Kidney tubule cell (primary cell): ENCODE data around the gene PDIA4.
"Not testable (repeated sequence)": the region's sequence is repeated elsewhere in the genome, so short reads cannot be mapped to it uniquely, and the experiment has no call there.

ENCODE experiments used
- DNase-seq: peaks from one replicate; pipeline ENCODE4 v3.0.0-alpha.2; 2018; ENCODE audit warnings: low spot score

Gene PDIA4

DNA sequence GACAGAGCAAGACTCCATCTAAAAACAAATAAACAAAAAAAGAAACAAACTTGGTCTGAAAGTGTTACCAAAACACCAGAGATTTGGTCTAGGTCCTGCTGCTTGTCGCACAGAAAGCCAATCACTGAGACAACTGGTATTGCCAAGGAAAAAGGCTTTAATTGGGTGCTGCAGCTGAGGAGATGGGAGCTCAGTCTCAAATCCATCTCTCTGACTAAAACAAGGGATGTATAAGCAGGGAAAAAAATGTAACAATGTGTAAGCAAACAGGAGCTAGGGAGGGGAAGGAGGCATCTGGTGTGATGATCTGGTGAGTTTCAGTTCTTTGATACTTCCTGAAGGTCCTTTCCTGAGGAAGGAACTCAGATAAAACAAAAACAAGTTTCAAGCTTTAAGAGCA, 8.4 kb upstream of the PDIA4 start:
- DNase-seq = no peak

DNA sequence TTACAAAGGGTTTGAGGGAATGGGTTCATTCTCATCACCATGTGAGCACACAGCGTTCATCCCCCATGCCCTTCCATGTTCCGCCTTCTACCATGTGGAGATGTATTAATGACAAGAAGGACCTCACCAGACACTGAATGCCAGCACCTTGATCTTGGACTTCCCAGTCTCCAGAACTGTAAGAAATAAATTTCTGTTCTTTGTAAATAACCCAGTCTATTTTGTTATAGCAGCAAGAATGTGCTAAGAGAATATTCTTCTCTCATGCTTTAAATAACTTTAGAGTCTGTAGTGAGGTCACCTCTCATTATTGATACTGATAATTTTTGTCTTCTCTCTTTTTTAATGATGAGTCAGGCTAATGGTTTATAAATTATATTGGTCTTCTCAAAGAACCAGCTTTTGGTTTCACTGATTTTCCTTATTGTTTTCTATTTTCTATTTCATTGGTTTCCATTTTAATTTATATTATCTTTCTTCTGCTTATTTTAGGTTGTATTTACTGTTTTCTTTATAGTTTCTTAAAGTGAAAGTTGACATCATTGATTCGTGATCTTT, 3.1 kb upstream of the PDIA4 start:
- no peak for DNase-seq

DNA sequence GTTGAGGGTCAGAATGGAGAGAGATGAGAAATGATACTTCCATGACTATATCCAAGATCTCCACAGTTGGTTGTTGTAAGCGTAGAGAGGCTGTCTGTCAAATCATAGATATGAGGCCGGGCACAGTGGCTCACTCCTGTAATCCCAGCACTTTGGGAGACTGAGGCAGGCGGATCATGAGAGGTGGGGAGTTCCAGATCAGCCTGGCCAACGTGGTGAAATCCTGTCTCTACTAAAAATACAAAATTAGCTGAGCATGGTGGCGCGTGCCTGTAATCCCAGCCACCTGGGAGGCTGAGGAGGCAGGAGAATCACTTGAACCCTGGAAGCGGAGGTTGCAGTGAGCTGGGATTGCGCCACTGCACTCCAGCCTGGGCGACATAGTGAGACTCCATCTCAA, 2.1 kb upstream of the PDIA4 start:
- DNase-seq = not testable (repeated sequence)

DNA sequence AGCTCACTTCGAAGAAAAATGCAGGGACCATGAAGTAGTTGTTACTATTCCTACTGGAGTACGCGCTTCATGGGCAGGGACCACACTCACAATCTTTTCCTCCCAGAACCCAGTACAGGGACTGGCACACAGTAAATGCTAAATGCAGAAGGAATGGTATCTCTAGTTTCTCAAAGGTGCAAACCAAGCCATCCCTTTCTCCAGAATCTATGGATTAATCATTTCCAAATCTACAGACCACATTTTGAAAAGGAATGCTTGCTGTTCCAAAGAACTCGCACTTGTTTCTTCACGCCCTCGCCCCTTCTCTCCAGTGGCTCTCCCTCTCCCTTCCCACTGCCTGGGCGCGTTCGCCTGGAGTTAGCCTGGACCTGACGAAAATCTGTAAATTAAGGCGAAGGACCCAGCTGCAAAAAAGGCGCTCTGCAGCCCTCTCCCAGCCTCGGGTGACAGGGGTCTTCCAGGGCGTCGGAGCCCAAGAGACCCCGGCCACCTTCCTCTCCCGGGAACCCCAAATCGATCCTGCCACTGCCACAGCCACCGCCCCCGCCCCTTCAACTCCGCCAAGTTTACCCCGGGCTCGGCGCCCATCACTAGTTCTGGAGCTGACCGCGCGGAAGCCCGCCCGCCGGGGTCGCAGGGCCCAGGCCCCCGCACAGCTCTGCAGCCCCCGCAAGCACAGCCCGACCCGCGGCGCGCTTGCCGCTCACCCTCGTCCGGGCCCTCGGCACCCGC, 527 bp downstream of the PDIA4 start:
- DNase-seq = peak; percentile 37

DNA sequence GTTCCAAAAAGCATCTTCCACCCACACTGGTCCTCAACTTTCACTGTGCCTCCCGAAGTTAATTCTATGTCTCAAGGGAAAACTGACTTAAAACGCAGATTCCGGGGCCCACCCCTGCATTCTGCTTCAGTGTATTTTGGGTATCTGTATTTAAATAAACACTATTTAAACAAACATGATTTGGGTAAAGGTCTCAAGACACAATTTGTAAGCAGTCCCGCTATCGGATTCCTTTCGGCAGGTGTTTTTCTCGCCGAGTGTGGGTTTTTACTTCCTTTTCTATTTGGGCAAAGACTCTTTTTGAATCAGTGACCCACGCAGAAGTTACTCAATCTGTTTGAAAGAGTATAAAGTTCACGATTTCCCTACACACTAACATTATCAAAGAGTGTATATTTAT, 1.2 kb downstream of the PDIA4 start:
- DNase-seq = peak; percentile 6

DNA sequence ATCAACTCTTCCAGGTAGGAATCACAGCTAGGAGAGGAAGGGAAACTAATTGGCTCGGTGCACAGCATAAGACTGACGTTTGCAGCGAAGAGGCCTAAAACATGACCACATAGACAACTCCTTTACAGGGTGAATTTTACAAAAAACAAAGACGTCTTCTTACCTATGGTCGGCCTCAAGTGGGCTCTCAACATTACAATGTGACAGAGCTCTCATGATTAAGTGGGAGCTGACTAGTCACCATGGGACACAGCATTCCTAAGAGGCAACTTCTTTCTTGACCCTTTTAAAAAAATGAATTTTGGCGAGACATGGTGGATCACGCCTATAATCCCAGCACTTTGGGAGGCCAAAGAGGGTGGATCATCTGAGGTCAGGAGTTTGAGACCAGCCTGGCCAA, 4.6 kb downstream of the PDIA4 start:
- no peak for DNase-seq

DNA sequence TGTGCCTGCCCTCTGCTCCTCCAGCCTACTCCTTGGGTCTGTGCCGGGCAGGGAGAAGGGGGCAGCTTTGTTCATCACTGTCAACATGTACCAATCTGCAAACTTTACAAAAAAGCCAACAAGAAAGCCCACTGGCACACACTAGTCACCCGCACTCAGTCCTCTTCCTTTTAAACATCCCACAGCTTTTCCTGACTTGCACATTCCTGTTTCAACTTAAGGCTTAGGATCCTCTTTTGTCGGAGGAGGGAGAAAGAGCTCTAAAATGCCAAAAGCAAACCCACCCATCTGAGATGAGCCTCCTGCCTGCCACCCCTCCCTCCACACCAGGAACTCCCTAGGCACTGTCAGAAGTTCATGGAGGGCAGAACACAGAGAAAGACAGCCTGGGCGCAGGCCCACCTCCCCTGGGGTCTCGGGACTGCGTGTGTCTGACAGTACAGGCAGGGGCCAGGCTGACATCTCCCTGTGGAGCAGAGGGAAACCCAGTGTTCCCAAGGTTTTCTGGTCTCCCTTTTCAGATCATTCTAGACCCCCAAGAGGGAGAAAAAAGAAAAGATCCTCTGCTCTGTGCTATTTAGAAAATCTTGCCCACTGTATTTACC, 5.4 kb downstream of the PDIA4 start:
- no peak for DNase-seq

DNA sequence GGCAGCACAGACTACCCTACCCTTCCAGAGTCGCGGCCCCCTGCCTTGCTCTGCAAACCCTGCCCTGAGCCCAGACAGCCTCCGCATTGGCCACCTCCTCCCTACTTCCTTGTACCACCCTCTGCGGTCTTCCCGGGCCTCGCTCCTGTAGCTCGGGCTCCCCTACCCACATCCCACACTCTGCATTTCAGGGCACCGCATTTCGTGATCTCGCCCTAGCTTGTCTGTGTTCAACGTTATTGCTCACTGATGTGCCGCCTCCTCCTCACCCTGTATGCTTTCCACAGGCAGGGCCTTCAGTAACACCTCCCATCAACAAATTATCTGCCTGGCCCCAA, 6.6 kb downstream of the PDIA4 start:
- no peak for DNase-seq

DNA sequence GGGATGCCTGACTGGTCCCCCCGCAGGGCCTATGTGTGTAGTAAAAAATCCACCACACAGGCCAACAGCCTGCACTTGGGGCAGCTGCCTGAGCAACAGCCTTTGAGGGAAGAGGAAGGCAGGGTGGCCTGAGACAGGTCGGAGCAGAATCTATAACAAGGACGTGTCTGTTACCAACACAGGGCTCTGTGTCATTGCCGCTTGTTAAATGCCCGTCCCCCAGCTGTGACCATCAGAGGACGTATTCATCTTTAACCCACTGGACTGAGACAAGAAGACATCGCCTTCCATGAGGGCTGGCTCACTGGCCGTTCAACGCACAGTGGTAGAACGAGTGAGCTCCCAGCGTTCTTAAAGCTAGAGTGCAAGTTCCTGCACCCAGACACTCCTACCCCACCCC, 7.8 kb downstream of the PDIA4 start:
- no peak for DNase-seq

DNA sequence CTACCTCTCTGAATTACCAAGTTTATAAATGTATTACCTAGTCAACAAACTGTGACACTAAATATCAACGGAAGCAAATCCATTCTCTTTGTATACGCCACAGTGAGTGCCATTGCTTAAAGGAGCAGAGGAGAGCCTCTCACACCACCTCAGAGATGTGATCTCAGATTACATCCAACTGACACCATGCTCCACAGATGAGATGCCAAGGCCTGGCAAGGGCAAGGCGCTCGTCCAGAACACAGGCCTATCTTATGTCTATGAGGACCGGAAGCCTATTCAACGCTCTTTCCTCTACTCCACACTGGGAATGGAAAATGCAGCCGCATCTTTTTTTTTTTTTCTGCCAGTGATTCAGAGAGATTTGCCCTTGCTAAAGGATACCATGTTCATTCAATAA, 11.4 kb downstream of the PDIA4 start:
- no peak for DNase-seq

DNA sequence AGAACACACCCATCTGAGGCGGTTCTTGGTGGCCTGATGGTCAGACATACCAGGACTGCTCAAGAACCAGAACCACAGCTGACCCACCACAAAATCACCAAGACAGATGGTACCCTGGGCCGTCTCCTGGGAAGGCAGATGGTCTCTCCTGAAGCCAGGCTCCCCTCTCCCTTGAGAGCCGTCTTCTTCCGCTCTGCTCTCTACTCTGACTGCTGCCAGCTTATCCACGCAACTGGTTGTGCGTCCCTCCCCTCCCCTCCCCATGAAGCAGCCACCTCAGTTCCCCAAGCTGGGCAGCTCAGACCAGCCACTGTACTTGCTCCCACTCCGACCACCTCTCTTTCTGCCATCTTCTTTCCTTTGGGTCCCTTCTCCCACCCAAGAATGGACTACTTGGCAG, 14.0 kb downstream of the PDIA4 start:
- DNase-seq = no peak

DNA sequence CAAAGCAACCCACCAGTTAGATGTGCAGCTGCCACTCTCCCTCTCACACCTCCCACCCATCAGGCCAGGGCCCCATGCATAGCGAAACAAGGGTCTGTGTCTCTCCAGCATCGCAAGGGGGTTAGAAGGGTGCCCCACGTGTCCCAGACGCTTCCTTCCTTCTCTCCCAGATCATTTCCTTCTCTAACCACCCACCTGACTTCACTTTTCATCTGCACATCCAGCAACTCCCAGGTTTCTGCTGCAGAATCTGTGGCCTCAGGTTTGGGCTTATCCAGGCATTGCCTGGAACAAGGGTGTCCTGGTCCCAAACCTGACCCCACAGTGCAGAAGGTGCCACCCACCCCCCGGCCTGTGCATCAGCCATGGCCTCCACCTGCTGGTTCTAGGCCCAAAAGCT, 14.4 kb downstream of the PDIA4 start:
- no peak for DNase-seq

DNA sequence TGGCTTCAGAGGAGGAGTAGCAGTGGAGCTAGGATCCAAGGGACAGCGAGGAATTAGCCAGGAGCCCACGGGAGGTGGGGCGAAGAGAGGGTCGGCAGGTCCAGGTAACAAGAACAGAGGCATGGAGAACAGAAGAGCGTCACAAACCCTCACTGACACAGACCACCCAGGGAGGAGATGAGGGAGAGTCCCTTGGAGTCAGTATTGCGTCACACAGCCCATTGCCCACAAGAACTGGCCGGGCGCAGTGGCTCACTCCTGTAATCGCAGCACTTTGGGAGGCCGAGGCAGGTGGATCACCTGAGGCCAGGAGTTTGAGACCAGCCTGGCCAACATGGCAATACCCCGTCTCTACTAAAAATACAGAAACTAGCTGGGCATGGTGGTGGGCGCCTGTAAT, 15.6 kb downstream of the PDIA4 start:
- not testable (repeated sequence) for DNase-seq

DNA sequence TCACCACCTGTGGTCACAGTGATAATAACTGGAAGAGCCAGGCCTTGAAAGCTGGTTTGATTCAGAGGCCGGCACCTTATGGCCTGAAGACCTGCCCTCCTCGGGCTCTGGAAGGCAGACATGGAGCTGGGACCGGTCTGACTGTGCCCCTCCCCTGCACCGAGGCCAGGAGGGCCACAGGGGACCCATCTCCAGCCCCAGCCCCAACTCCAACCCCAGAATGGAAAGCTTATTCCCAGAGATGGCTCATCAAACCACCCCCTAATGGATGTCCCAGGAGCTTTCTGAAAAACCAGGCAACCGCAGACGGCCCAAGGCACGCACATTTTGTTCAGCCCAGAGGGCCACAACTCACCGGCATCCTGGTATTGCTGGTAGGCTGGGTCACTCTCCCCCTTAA, 16.8 kb downstream of the PDIA4 start:
- no peak for DNase-seq

DNA sequence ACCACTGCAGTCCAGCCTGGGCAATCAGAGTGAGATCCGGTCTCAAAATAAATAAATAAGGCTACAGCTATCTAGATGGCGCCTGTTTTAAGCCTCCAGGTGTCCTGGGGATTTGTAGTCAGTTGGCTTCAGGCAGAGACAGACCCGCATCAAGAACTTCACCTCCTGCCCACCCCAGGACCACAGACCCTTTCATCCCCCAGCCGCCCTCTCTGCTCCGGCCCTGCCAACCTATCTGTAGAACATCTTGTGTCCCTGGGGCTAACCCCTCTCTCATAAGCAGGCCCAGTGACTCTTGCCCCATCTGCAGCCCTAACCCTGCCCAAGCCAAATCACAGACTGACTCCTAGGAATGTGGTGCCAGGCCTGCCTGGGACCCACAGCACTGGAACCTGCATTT, 17.9 kb downstream of the PDIA4 start:
- DNase-seq = no peak

DNA sequence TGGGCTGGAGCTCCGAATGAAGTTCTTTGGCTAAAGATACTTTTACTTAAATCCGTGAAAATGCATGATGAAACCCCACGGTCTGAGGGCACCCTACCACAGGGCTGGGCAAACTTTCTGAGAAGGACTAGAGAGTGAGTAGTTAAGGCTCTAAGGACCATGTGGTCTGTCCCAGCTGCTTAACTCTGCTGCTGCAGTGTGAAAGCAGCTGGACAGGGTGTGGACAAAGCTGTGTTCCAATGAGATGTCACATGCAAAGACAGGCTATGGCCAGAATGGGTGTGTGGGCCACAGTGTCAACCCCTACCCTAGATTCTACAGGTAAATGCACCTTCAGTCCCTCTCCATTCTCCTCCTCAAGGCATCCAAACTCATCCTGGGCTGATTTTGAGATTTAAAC, 18.8 kb downstream of the PDIA4 start:
- no peak for DNase-seq

DNA sequence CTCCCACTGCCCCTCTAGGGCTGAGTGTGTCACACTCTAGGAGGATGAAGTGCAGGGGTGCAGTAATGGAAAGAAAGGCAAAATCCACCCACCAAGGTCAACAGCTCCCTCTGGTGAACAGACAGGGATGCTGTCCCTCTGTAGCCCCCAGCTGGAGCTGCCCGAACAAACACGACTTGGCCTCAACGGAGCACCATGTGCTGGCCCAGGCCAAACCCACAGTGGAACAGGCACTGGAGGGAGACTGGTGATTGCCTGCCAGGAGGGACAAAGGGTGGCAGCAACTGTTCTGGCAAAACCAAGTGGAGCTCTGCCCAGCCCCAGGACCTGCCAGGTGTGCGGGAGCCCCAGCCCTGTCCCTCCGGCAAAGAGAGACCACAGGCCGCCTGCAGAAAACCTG, 20.7 kb downstream of the PDIA4 start:
- no peak for DNase-seq

DNA sequence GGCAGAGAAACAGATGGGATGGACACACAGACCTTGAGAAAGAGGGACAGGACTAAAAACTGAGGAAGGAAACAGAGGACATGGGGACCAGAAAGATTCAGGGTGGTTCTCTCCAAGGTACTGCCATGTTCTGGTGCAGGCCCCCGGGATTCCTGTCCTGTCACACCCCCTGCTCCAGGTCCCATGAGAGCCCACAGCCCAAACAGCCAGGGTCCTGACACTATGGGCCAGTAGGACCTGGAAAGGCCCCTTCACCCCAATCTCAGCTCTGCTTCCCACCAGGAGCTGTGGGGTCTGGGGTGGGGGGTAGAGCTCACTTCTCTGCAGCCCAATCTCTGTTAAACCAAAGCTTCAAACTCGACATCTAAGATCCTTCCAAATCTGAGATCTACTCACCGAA, 21.2 kb downstream of the PDIA4 start:
- DNase-seq = no peak

DNA sequence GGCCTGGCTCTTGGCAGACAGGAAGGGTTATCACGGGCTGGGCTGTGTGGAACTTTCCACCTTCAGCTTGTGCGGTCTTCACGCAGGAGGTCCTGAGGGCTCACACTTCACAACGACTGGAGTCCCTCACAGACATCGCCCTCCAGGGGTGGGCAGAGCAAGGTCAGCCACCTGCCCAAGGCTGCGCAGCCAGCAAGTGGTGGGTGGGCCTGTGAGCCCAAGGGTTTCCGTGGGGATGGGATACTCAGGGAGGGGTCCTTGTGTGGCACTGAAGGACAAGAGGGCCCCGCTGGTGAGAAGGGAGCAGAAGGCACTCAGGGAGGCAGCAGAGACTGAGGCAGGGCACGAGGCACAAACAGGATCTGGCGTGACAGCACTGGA, 22.0 kb downstream of the PDIA4 start:
- DNase-seq = no peak

DNA sequence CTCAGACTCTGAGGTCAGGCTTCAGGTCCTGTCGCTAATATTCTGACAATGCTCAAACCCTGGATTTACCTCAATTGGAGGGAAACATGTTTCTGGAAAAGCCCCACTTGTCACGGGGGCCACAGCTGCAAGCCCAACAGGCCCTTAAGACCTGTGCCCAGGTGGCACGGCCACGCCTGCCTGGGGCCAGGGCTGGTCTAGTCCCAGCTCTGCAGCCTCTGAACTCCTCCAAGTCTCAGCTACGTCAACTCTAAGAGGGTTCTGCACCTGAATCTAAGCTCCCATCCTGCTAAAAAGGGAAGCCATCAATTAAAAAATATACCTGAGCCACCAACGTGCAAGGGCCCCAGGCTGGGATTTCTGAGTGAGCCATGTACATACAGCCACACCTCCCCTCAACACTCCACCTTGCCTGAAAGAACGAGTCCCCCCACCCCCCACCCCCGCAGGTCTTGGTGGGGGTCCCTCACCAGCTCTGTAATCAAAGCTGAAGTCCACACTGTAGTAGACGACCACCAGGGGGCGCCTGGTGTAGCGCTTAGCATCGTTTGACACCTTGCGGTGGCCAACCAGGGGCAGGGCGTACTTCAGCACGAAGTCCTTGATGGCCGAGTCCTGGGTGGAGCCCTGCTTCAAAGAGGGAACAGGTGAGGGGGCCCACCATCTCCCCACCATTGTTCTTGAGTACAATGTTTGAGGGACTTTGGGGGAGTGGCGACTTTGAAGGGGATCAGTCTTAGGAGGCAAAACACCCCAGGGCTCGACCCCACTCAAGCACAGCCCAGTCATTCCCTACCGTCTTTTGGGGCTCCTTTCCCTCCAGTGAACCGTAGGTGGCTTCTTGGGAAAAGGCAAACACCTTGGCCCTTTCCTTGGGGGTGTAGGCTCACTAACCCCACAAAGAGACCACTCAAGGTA, 22.6 kb downstream of the PDIA4 start:
- peak; percentile 69 for DNase-seq

DNA sequence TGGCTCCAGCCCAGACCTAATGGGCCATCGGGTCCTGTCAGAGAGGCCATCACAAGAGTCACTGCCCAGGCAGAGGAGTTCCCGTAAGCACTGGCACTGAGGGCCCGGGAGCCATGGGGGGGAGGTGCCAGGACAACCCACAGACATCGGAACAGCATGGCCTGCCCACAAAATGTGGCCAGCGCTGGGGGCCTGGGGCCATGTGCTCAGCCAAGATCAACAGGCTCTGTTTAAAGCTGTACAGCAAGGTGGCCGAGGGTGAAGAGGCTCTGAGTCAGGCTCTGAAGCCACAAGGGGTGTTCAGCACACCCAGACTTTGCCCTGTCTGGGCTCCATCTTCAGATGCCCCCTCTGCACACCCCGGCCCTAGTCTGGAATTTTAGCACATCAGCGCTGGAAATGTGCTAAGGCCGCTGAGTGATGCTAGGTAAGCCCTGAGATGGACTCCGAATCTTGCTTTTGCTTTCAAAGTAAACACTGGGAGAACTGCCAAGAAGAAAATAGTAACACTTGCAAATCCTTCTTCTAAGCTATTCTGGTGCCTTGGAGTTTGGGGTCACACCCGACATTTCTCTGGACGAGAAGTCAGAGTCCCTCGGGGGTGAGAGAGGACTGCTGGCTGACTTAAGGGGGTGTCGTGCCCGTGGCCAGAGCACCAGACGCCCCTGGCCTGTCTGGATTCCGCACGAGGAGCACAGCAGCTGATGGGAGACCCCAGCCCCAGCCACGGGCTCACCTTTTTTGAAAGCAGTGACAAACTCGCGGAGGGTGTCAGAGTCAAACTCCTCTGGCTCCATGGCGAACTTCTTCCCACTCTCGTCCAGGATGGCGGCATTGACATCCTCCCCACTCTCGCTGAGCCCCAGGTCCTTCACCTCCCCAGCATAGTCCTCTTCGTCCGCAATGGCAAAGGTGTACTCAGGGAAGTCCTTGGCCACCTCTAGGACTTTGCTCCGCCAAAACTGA, 23.6 kb downstream of the PDIA4 start:
- no peak for DNase-seq
